Measurements from ENCODE around the gene NDUFV2. TPM values are rescaled to one million over a fixed set of nuclear protein-coding genes. Genes with fewer than 3 reads are reported as not detected.

The NDUFV2 gene
- total RNA-seq: 100 to 1,000 TPM; 167 to 225 TPM

DNA sequence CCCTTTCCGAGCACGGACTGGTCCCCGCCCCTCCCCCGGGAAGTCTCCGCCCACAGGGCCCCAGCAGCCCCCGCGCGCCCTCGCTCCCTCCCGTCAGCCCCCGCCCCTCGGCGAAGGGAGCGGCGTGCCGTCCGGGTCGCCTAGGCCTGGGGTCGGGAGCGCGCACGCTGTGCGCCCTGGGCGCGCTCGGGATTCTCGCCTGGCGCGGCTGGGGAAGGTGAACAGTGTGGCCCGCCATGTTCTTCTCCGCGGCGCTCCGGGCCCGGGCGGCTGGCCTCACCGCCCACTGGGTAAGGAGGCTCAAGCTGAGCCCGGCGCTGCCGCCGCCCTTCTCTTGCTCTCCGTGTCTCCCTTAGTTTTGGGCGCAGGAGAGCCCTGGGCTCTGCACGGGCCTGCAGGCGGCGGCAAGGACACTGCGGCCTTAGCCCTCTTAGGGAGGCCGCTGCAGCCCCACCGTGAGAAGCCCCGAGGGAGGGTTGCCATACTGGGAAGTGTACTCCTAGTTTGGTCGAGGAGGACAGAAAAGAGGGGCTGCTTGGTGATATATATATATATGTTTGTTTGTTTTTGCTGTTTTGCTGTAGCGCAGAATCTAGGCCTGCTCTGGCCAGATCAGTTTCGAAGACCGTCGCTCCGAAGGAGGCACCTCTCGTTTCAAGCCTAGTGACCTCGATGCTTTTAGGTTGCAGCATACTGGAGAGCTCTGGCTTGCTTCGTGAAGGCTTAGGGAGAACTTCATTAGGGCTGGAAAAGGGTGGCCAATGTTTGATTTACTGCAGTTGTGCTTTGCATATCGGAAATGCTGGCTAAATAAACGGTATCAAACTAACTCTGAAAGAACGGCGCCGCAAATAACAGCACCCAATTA is at the start of gene NDUFV2:
NDUFV2 (plus strand) TSS at position 192 of the 868 bp plus-strand sequence; CDS start at position 237, 45 bp downstream.
- H3K4me1 ChIP-seq: peaks cover 0 to 43% of the 10 kb centered on the region in 2 donors
- DNase-seq (ENCODE audit: low spot score): peak; percentile 92
- H3K27ac ChIP-seq: peak within 1 kb of the TSS; percentile 92 to 95
- peak within 1 kb of the TSS; percentile 57 to 74 for H3K4me3 ChIP-seq
- TF ChIP-seq, protein P1, sequence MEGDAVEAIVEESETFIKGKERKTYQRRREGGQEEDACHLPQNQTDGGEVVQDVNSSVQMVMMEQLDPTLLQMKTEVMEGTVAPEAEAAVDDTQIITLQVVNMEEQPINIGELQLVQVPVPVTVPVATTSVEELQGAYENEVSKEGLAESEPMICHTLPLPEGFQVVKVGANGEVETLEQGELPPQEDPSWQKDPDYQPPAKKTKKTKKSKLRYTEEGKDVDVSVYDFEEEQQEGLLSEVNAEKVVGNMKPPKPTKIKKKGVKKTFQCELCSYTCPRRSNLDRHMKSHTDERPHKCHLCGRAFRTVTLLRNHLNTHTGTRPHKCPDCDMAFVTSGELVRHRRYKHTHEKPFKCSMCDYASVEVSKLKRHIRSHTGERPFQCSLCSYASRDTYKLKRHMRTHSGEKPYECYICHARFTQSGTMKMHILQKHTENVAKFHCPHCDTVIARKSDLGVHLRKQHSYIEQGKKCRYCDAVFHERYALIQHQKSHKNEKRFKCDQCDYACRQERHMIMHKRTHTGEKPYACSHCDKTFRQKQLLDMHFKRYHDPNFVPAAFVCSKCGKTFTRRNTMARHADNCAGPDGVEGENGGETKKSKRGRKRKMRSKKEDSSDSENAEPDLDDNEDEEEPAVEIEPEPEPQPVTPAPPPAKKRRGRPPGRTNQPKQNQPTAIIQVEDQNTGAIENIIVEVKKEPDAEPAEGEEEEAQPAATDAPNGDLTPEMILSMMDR (IDR thresholded peaks at IDR 0.05): peak in 1 of 2 donors; percentile 28
- H3K9me3 ChIP-seq: no peaks in the 10 kb centered on the region
- no peaks in the 10 kb centered on the region for H3K36me3 ChIP-seq
- no peaks in the 10 kb centered on the region for H3K27me3 ChIP-seq

DNA sequence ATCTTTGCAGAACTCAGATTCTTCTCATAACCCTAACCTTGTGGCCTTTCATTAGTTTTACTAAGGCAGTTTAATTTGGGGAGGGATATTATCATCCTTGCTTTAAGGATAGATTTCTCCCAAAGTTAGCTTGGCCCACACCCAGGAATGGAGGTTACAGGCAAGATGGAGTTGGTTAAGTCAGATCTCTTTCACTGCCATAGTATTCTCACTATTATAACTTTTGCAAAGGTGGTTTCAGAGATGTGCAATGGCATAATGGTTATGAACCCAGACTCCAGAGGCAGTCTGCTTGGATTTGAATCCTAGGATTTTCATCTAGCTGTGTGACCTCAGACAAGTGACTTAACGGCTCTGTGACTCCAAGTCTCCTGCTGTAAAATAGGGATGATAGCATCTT is 48.7 kb upstream of the NDUFV2 start:
- no peak overlapping the region for H3K4me3 ChIP-seq
- H3K36me3 ChIP-seq: no peaks in the 10 kb centered on the region
- TF ChIP-seq, protein P1 (IDR thresholded peaks at IDR 0.05): no peak
- no peak for DNase-seq (ENCODE audit: low spot score)
- H3K27me3 ChIP-seq: no peaks in the 10 kb centered on the region
- no peaks in the 10 kb centered on the region for H3K4me1 ChIP-seq
- no peaks in the 10 kb centered on the region for H3K9me3 ChIP-seq
- H3K27ac ChIP-seq: no peak overlapping the region

DNA sequence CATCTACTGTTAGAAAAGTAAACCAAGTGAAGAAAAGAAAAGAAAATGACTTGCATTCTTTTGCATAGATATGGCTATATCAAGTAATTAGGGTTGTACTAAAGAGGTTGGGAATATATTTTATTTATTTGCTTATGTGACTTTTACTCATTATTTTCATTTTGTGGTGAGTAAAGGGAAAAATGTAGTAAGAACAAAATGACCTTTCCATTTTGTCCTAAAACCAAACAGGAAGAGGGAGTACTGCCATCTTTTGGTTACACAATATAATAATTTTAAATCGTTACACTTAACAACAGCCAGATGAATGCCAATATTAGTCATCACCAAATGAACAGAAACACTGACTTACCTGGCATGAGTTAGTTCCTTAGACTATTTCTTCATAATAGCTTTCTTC is 47.3 kb upstream of the NDUFV2 start:
- H3K4me1 ChIP-seq: no peaks in the 10 kb centered on the region
- H3K9me3 ChIP-seq: no peaks in the 10 kb centered on the region
- no peaks in the 10 kb centered on the region for H3K27me3 ChIP-seq
- no peak overlapping the region for H3K27ac ChIP-seq
- DNase-seq (ENCODE audit: low spot score): no peak
- TF ChIP-seq, protein P1 (IDR thresholded peaks at IDR 0.05): peak in 1 of 2 donors; percentile 39
- H3K36me3 ChIP-seq: no peaks in the 10 kb centered on the region
- H3K4me3 ChIP-seq: no peak overlapping the region

DNA sequence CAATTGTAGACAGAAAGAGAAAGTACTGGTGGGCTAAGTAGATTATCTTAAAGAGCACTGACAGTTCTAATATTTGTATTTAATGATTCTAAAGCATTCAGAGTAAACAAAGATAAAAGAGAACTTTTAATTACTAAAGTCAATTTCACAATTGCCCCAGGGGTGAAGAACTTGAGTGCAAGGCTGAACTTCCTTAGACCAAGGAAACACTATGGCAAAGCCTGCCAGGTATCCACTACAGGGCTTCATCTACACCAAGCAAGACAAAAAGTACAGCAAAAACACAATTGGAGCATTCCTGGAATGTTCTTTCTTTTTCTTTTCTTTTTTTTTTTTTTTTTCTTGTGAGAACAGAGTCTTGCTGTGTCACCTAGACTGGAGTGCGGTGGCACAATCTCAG is 46.9 kb upstream of the NDUFV2 start:
- Histone ChIP-seq H3K36me3 (no peaks in the 10 kb centered on the region), H3K4me3 (no peak overlapping the region), H3K27me3 (no peaks in the 10 kb centered on the region), H3K27ac (no peak overlapping the region), H3K9me3 (no peaks in the 10 kb centered on the region), H3K4me1 (no peaks in the 10 kb centered on the region)
- TF ChIP-seq, protein P1 (IDR thresholded peaks at IDR 0.05): no peak
- no peak for DNase-seq (ENCODE audit: low spot score)

DNA sequence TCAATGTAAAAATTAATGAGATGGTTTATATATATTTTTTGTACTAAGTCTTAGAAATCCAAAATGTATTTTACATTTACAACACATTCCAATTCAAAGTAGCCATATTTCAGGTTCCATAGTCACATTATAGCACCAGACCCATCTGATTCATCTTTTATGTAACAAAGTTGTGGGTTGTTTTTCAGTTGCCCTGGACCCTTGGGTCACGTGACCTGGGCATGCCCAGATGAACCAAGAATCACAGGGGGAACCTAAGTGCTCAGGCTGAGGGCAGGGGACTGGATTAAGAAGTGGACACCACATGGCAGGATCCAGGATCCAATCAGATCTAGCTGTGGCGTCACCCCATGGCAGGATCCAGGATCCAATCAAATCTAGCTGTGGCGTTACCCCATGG is 44.9 kb upstream of the NDUFV2 start:
- H3K9me3 ChIP-seq: no peaks in the 10 kb centered on the region
- H3K27me3 ChIP-seq: no peaks in the 10 kb centered on the region
- DNase-seq (ENCODE audit: low spot score): peak; percentile 42
- no peak overlapping the region for H3K27ac ChIP-seq
- TF ChIP-seq, protein P1 (IDR thresholded peaks at IDR 0.05): no peak
- H3K4me1 ChIP-seq: no peaks in the 10 kb centered on the region
- H3K4me3 ChIP-seq: no peak overlapping the region
- H3K36me3 ChIP-seq: no peaks in the 10 kb centered on the region

Data from right atrium auricular region (tissue), 2 donors.